ENCODE data around the gene SLC25A33. TPM values are rescaled to one million over a fixed set of nuclear protein-coding genes. Genes with fewer than 3 reads are reported as not detected.

The SLC25A33 gene
- total RNA-seq, 1 experiment from 2014 or later, result 9.4 TPM

- no peak overlapping the region for H3K9ac ChIP-seq (ENCODE audit: extremely low read depth, insufficient read length, low read length)
- H2AFZ ChIP-seq (ENCODE audit: low read length), result no peak overlapping the region
- no peaks in the 10 kb centered on the region for H3K79me2 ChIP-seq (ENCODE audit: insufficient read depth, low read length)
- no peak overlapping the region for H3K56ac ChIP-seq (ENCODE audit: insufficient read length, low read depth, low read length)
- no peak overlapping the region for H4K5ac ChIP-seq (ENCODE audit: insufficient read length, low read depth, low read length)
- H3K4ac ChIP-seq (ENCODE audit: low read depth, low read length), result no peak overlapping the region
- no peak overlapping the region for H2BK15ac ChIP-seq (ENCODE audit: low read depth, low read length)
- H3K79me1 ChIP-seq (ENCODE audit: insufficient read depth, low read depth, low read length, poor library complexity, severe bottlenecking), result peaks cover 3% of the 10 kb centered on the region
- H3K4me2 ChIP-seq (ENCODE audit: insufficient read depth, insufficient read length, low read length), result no peak overlapping the region
- H2BK20ac ChIP-seq (ENCODE audit: low read depth, low read length, poor library complexity, severe bottlenecking), result no peak overlapping the region
- DNase-seq, result no peak
- no peak overlapping the region for H3K18ac ChIP-seq (ENCODE audit: insufficient read length, low read depth, low read length)
- no peak overlapping the region for H3K23ac ChIP-seq (ENCODE audit: insufficient read length, low read depth, low read length)
- no peaks in the 10 kb centered on the region for H3K9me3 Mint-ChIP-seq
- no peaks in the 10 kb centered on the region for H3K9me3 ChIP-seq (ENCODE audit: control insufficient read depth, low read depth, low read length)
- no CpG with 5 or more reads among the region's 6 CpGs for WGBS (ENCODE audit: extremely low coverage, insufficient read length, low lambda C conversion rate)
- H3K27me3 Mint-ChIP-seq (ENCODE audit: low read depth), result peaks cover 78% of the 10 kb centered on the region
- no peak overlapping the region for H3T11ph ChIP-seq (ENCODE audit: low read length)
- no peak overlapping the region for H2AK5ac ChIP-seq (ENCODE audit: insufficient read length, low read length)
- no peak overlapping the region for H3K14ac ChIP-seq (ENCODE audit: insufficient read depth, low read length)
- no peak overlapping the region for H2BK120ac ChIP-seq (ENCODE audit: low read depth, low read length, poor library complexity, severe bottlenecking)
- H3K23me2 ChIP-seq (ENCODE audit: insufficient read length, low read depth, low read length, poor library complexity, severe bottlenecking), result no peaks in the 10 kb centered on the region
- no peak overlapping the region for H4K8ac ChIP-seq (replicated peaks; ENCODE audit: insufficient read length, low read depth, low read length)
- no peaks in the 10 kb centered on the region for H3K4me1 ChIP-seq (ENCODE audit: insufficient read depth, low read length)
- no peak overlapping the region for H3K27ac Mint-ChIP-seq
- H3K36me3 Mint-ChIP-seq (ENCODE audit: insufficient read depth in 1 of 3, low read depth in 3 of 3), result peaks cover 33 to 59% (median 58%) of the 10 kb centered on the region in 3 experiments; a peak in 6 of 7 replicates
- no peaks in the 10 kb centered on the region for H4K20me1 ChIP-seq (ENCODE audit: control insufficient read depth, insufficient read depth, insufficient read length)
- no peaks in the 10 kb centered on the region for H3K27me3 ChIP-seq (ENCODE audit: insufficient read depth, low read length)
- H2BK5ac ChIP-seq (ENCODE audit: insufficient read length, low read length), result no peak overlapping the region
- H3K4me3 Mint-ChIP-seq, result no peak overlapping the region
- H3K4me1 Mint-ChIP-seq, result peaks cover 5 to 6% of the 10 kb centered on the region in 2 experiments
- no peak overlapping the region for H4K91ac ChIP-seq (ENCODE audit: insufficient read length, low read depth, low read length)
- TF ChIP-seq CTCF (conservative IDR thresholded peaks at IDR 0.05), result no peak
- H2BK12ac ChIP-seq (ENCODE audit: insufficient read length, low read depth, low read length), result no peak overlapping the region
- H3K27ac ChIP-seq (ENCODE audit: insufficient read length, low read depth, low read length), result no peak overlapping the region
Measured at GRCh38 chr1:9558271-9558945, 19.1 kb downstream of the SLC25A33 start.

Measured in H9 (cell line).